Thymus (tissue), 11 donors: ENCODE results near the gene SMARCA2. TPM values are rescaled to one million over a fixed set of nuclear protein-coding genes. Genes with fewer than 3 reads are reported as not detected.

Experiments
- DNase-seq, 9 donors: peaks; one replicate each; pipeline ENCODE4 v3.0.0-alpha.2; 2013; ENCODE audit warnings: low spot score in 9 of 9, low read depth in 6 of 9, missing footprints in 1 of 9
- H3K27ac ChIP-seq, 2 donors: one replicate each; pipeline ENCODE4 v1.5.1; 2013; ENCODE audit warnings: control low read depth in 1 of 2, low read depth in 1 of 2, low read length in 1 of 2, mild to moderate bottlenecking in 1 of 2, moderate library complexity in 1 of 2
- H3K27me3 ChIP-seq, 2 donors: one replicate each; pipeline ENCODE4 v1.5.1; 2013; ENCODE audit warnings: low read length in 1 of 2; ENCODE audit not compliant: control insufficient read depth in 2 of 2, insufficient read depth in 1 of 2
- H3K36me3 ChIP-seq, 2 donors: one replicate each; pipeline ENCODE4 v1.5.1; 2013; ENCODE audit warnings: low read length in 1 of 2, mild to moderate bottlenecking in 1 of 2, moderate library complexity in 1 of 2; ENCODE audit not compliant: control insufficient read depth in 2 of 2, insufficient read depth in 2 of 2
- H3K4me1 ChIP-seq, 2 donors: one replicate each; pipeline ENCODE4 v1.5.1; 2013; ENCODE audit warnings: low read length in 2 of 2; ENCODE audit not compliant: control insufficient read depth in 2 of 2, insufficient read depth in 2 of 2
- H3K4me3 ChIP-seq, 2 donors: one replicate each; pipeline ENCODE4 v1.5.1; 2013; ENCODE audit warnings: low read length in 2 of 2, control low read depth in 1 of 2, mild to moderate bottlenecking in 1 of 2
- H3K9me3 ChIP-seq, 2 donors: one replicate each; pipeline ENCODE4 v1.5.1; 2013; ENCODE audit warnings: low read length in 1 of 2, mild to moderate bottlenecking in 1 of 2; ENCODE audit not compliant: control insufficient read depth in 2 of 2, insufficient read depth in 1 of 2
- WGBS: extraction: QIAGEN DNeasy Blood & Tissue Kit; methylation state at CpG from one replicate; pipeline ENCODE4 v1.1.7; 2013; 5-methylcytosine and 5-hydroxymethylcytosine counted together
- polyA plus RNA-seq: library from polyadenylated mRNA; stranded (reverse); fragments of 200-250 nt; gene quantifications from one replicate; pipeline ENCODE4 v1.2.3, GENCODE V29; 2013
- total RNA-seq: library from RNA; stranded (reverse); fragments of 120-200 nt; gene quantifications from one replicate; pipeline ENCODE4 v1.2.4, GENCODE V29; 2013
- donor health status: healthy.

The SMARCA2 gene
- total and polyA plus RNA-seq, 2 donors: 63.0 to 79.4 TPM

- peak; percentile 11 to 73 (median 27) for DNase-seq
- no peak overlapping the region for H3K27ac ChIP-seq
- H3K4me3 ChIP-seq: no peak overlapping the region
- 84% methylated on average over 6 of the region's 6 CpGs for WGBS
- no peaks in the 10 kb centered on the region for H3K27me3 ChIP-seq
- H3K36me3 ChIP-seq: peaks cover 10 to 26% of the 10 kb centered on the region in 2 donors
- no peaks in the 10 kb centered on the region for H3K9me3 ChIP-seq
- H3K4me1 ChIP-seq: no peaks in the 10 kb centered on the region
Observed at GRCh38 chr9:2087500-2088313, 72.6 kb downstream of the SMARCA2 start.

- 88% methylated on average over 2 of the region's 2 CpGs for WGBS
- no peak overlapping the region for H3K4me3 ChIP-seq
- DNase-seq: no peak
- H3K27me3 ChIP-seq: no peaks in the 10 kb centered on the region
- no peaks in the 10 kb centered on the region for H3K9me3 ChIP-seq
- no peaks in the 10 kb centered on the region for H3K4me1 ChIP-seq
- no peak overlapping the region for H3K27ac ChIP-seq
- peaks cover 11 to 34% of the 10 kb centered on the region in 2 donors for H3K36me3 ChIP-seq
Observed at GRCh38 chr9:2093920-2094597, 78.9 kb downstream of the SMARCA2 start.

GRCh38 chr9:2096376-2096970, 81.3 kb downstream of the SMARCA2 start:
- DNase-seq: no peak
- Histone ChIP-seq H3K9me3 (no peaks in the 10 kb centered on the region), H3K4me3 (no peak overlapping the region), H3K27ac (no peak overlapping the region), H3K27me3 (no peaks in the 10 kb centered on the region), H3K4me1 (no peaks in the 10 kb centered on the region), H3K36me3 (peaks cover 14 to 33% of the 10 kb centered on the region in 2 donors)
- WGBS: 96% methylated on average over 6 of the region's 6 CpGs

GRCh38 chr9:2106666-2107065, 91.5 kb downstream of the SMARCA2 start:
- H3K36me3 ChIP-seq: peaks cover 7 to 12% of the 10 kb centered on the region in 2 donors
- 96% methylated on average over 1 of the region's 1 CpG for WGBS
- no peaks in the 10 kb centered on the region for H3K9me3 ChIP-seq
- no peaks in the 10 kb centered on the region for H3K27me3 ChIP-seq
- DNase-seq: no peak
- no peak overlapping the region for H3K4me3 ChIP-seq
- no peaks in the 10 kb centered on the region for H3K4me1 ChIP-seq
- H3K27ac ChIP-seq: no peak overlapping the region

- Histone ChIP-seq H3K4me3 (no peak overlapping the region), H3K36me3 (peaks cover 11 to 12% of the 10 kb centered on the region in 2 donors), H3K27ac (no peak overlapping the region), H3K27me3 (no peaks in the 10 kb centered on the region), H3K9me3 (no peaks in the 10 kb centered on the region), H3K4me1 (no peaks in the 10 kb centered on the region)
- WGBS: 97% methylated on average over 5 of the region's 5 CpGs
- DNase-seq: no peak
Observed at GRCh38 chr9:2107906-2108451, 92.8 kb downstream of the SMARCA2 start.

GRCh38 chr9:2109069-2109650, 94.0 kb downstream of the SMARCA2 start:
- 91% methylated on average over 2 of the region's 2 CpGs for WGBS
- DNase-seq: no peak
- Histone ChIP-seq H3K4me1 (no peaks in the 10 kb centered on the region), H3K4me3 (no peak overlapping the region), H3K27me3 (no peaks in the 10 kb centered on the region), H3K27ac (no peak overlapping the region), H3K36me3 (peaks cover 13 to 15% of the 10 kb centered on the region in 2 donors), H3K9me3 (no peaks in the 10 kb centered on the region)

- no peak for DNase-seq
- Histone ChIP-seq H3K4me3 (no peak overlapping the region), H3K36me3 (peaks cover 13 to 15% of the 10 kb centered on the region in 2 donors), H3K4me1 (no peaks in the 10 kb centered on the region), H3K27ac (no peak overlapping the region), H3K9me3 (no peaks in the 10 kb centered on the region), H3K27me3 (no peaks in the 10 kb centered on the region)
- over 99% methylated on average over 2 of the region's 2 CpGs for WGBS
Observed at GRCh38 chr9:2110036-2110435, 94.9 kb downstream of the SMARCA2 start.

- DNase-seq: peak in 1 of 9 donors; percentile 9
- Histone ChIP-seq H3K4me1 (no peaks in the 10 kb centered on the region), H3K4me3 (no peak overlapping the region), H3K27ac (no peak overlapping the region), H3K27me3 (no peaks in the 10 kb centered on the region), H3K36me3 (peaks cover 5 to 23% of the 10 kb centered on the region in 2 donors), H3K9me3 (no peaks in the 10 kb centered on the region)
- 97% methylated on average over 3 of the region's 3 CpGs for WGBS
Observed at GRCh38 chr9:2116073-2116472, 100.9 kb downstream of the SMARCA2 start.
